ENCODE data around the gene TSPYL2. TPM values are rescaled to one million over a fixed set of nuclear protein-coding genes. Genes with fewer than 3 reads are reported as not detected.
A peak's percentile ranks its signal among the peaks of the same experiment; 100 is the strongest.

TSPYL2 gene
- total RNA-seq, 1 donor from 2014 or later = 40.3 TPM

- no peak overlapping the region for H3K4me3 Mint-ChIP-seq
- peaks cover 34% of the 10 kb centered on the region for H3K36me3 Mint-ChIP-seq (ENCODE audit: low read depth)
- H3K27ac Mint-ChIP-seq = peak overlapping the region; percentile 82
- intact Hi-C loops (cut with micrococcal nuclease) = loop anchor here (10.0 kb wide), 1 partner anchor 957 kb away; the partner anchor contains the start of gene PHF8
- H3K9me3 Mint-ChIP-seq = no peaks in the 10 kb centered on the region
- DNase-seq = peak; percentile 53
- H3K27me3 Mint-ChIP-seq = no peaks in the 10 kb centered on the region
- H3K4me1 Mint-ChIP-seq = peaks cover 37% of the 10 kb centered on the region
Observed at GRCh38 chrX:53087388-53087831, 5.2 kb downstream of the TSPYL2 start.

- Mint-ChIP-seq H3K27me3 (no peaks in the 10 kb centered on the region), H3K4me1 (peaks cover 32% of the 10 kb centered on the region), H3K27ac (peak overlapping the region; percentile 82), H3K9me3 (no peaks in the 10 kb centered on the region), H3K36me3 (ENCODE audit: low read depth) (peaks cover 31% of the 10 kb centered on the region), H3K4me3 (peak overlapping the region; percentile 87)
- intact Hi-C loops (cut with micrococcal nuclease) = loop anchor here (10.0 kb wide), 1 partner anchor 956 kb away; the partner anchor contains the start of gene PHF8
- DNase-seq = peak; percentile 89
Observed at GRCh38 chrX:53088136-53088974, 6.2 kb downstream of the TSPYL2 start.

- Mint-ChIP-seq H3K27ac (no peak overlapping the region), H3K36me3 (ENCODE audit: low read depth) (peaks cover 24% of the 10 kb centered on the region), H3K4me1 (peaks cover 27% of the 10 kb centered on the region), H3K27me3 (no peaks in the 10 kb centered on the region), H3K4me3 (peak overlapping the region; percentile 87), H3K9me3 (no peaks in the 10 kb centered on the region)
- intact Hi-C loops (cut with micrococcal nuclease) = loop anchor here (1.0 to 10.0 kb wide), 2 partner anchors 18 to 955 kb away; partner anchors contain the start of gene PHF8
- DNase-seq = peak; percentile 76
Observed at GRCh38 chrX:53089224-53089842, 7.2 kb downstream of the TSPYL2 start.

- Mint-ChIP-seq H3K27me3 (no peaks in the 10 kb centered on the region), H3K4me3 (no peak overlapping the region), H3K36me3 (ENCODE audit: low read depth) (peaks cover 19% of the 10 kb centered on the region), H3K27ac (no peak overlapping the region), H3K9me3 (no peaks in the 10 kb centered on the region), H3K4me1 (peaks cover 30% of the 10 kb centered on the region)
- no peak for DNase-seq
- intact Hi-C loops (cut with micrococcal nuclease) = loop anchor here (1.0 to 10.0 kb wide), 3 partner anchors 19 to 955 kb away; partner anchors contain the start of genes HSD17B10 and PHF8
Observed at GRCh38 chrX:53089925-53090324, 7.8 kb downstream of the TSPYL2 start.

GRCh38 chrX:53091354-53091753 is 9.2 kb downstream of the TSPYL2 start:
- no peak for DNase-seq
- Mint-ChIP-seq H3K27ac (no peak overlapping the region), H3K36me3 (ENCODE audit: low read depth) (peaks cover 9% of the 10 kb centered on the region), H3K4me1 (peaks cover 28% of the 10 kb centered on the region), H3K27me3 (no peaks in the 10 kb centered on the region), H3K9me3 (no peaks in the 10 kb centered on the region), H3K4me3 (no peak overlapping the region)
- intact Hi-C loops (cut with micrococcal nuclease) = loop anchor here (10.0 kb wide), 1 partner anchor 343 kb away; the partner anchor contains the start of gene HSD17B10

GRCh38 chrX:53093177-53093655 is 11.0 kb downstream of the TSPYL2 start:
- Mint-ChIP-seq H3K27me3 (no peaks in the 10 kb centered on the region), H3K4me3 (peak overlapping the region; percentile 88), H3K27ac (peak overlapping the region; percentile 92), H3K36me3 (ENCODE audit: low read depth) (peaks cover 1% of the 10 kb centered on the region), H3K9me3 (no peaks in the 10 kb centered on the region), H3K4me1 (peaks cover 19% of the 10 kb centered on the region)
- DNase-seq = peak; percentile 92
- intact Hi-C loops (cut with micrococcal nuclease) = loop anchor here (1.0 to 10.0 kb wide), 3 partner anchors 11 to 342 kb away; partner anchors contain the start of genes HSD17B10 and TSPYL2

- peak; percentile 94 for DNase-seq
- no peaks in the 10 kb centered on the region for H3K9me3 Mint-ChIP-seq
- H3K27ac Mint-ChIP-seq = peak within 1 kb of the TSS; percentile 92
- peaks cover 13% of the 10 kb centered on the region for H3K4me1 Mint-ChIP-seq
- intact Hi-C loops (cut with micrococcal nuclease) = loop anchor here (1.0 to 10.0 kb wide), 3 partner anchors 12 to 341 kb away; partner anchors contain the start of genes HSD17B10 and TSPYL2
- H3K36me3 Mint-ChIP-seq (ENCODE audit: low read depth) = peaks cover 1% of the 10 kb centered on the region
- peak within 1 kb of the TSS; percentile 88 for H3K4me3 Mint-ChIP-seq
- H3K27me3 Mint-ChIP-seq = no peaks in the 10 kb centered on the region
Observed at GRCh38 chrX:53093748-53094581, 11.8 kb downstream of the TSPYL2 start, which contains the start of gene KANTR. Gene KANTR, plus strand, starts transcription at chrX:53094142. Its CDS starts 30,131 bp downstream, at chrX:53124273.

GRCh38 chrX:53094582-53094905 is 12.4 kb downstream of the TSPYL2 start:
- H3K4me3 Mint-ChIP-seq = peak overlapping the region; percentile 88
- peak overlapping the region; percentile 92 for H3K27ac Mint-ChIP-seq
- peaks cover 4% of the 10 kb centered on the region for H3K36me3 Mint-ChIP-seq (ENCODE audit: low read depth)
- intact Hi-C loops (cut with micrococcal nuclease) = loop anchor here (10.0 kb wide), 1 partner anchor 340 kb away; the partner anchor contains the start of gene HSD17B10
- no peak for DNase-seq
- no peaks in the 10 kb centered on the region for H3K9me3 Mint-ChIP-seq
- no peaks in the 10 kb centered on the region for H3K27me3 Mint-ChIP-seq
- peaks cover 11% of the 10 kb centered on the region for H3K4me1 Mint-ChIP-seq

- peaks cover 11% of the 10 kb centered on the region for H3K4me1 Mint-ChIP-seq
- no peaks in the 10 kb centered on the region for H3K27me3 Mint-ChIP-seq
- H3K27ac Mint-ChIP-seq = no peak overlapping the region
- peaks cover 5% of the 10 kb centered on the region for H3K36me3 Mint-ChIP-seq (ENCODE audit: low read depth)
- H3K4me3 Mint-ChIP-seq = peak overlapping the region; percentile 29
- no peaks in the 10 kb centered on the region for H3K9me3 Mint-ChIP-seq
- intact Hi-C loops (cut with micrococcal nuclease) = loop anchor here (10.0 kb wide), 1 partner anchor 339 kb away; the partner anchor contains the start of gene HSD17B10
- no peak for DNase-seq
Observed at GRCh38 chrX:53095796-53096195, 13.6 kb downstream of the TSPYL2 start.

GRCh38 chrX:53114864-53115549 is 32.8 kb downstream of the TSPYL2 start:
- Mint-ChIP-seq H3K36me3 (ENCODE audit: low read depth) (peaks cover 3% of the 10 kb centered on the region), H3K27ac (no peak overlapping the region), H3K4me1 (peaks cover 5% of the 10 kb centered on the region), H3K4me3 (no peak overlapping the region), H3K27me3 (no peaks in the 10 kb centered on the region), H3K9me3 (no peaks in the 10 kb centered on the region)
- intact Hi-C loops (cut with micrococcal nuclease) = no loop called here
- DNase-seq = no peak

- no peak overlapping the region for H3K27ac Mint-ChIP-seq
- peaks cover 5% of the 10 kb centered on the region for H3K4me1 Mint-ChIP-seq
- H3K36me3 Mint-ChIP-seq (ENCODE audit: low read depth) = peaks cover 1% of the 10 kb centered on the region
- H3K9me3 Mint-ChIP-seq = no peaks in the 10 kb centered on the region
- no peaks in the 10 kb centered on the region for H3K27me3 Mint-ChIP-seq
- intact Hi-C loops (cut with micrococcal nuclease) = no loop called here
- no peak overlapping the region for H3K4me3 Mint-ChIP-seq
- DNase-seq = no peak
Observed at GRCh38 chrX:53115550-53115874, 33.3 kb downstream of the TSPYL2 start.

GRCh38 chrX:53116101-53116500 is 33.9 kb downstream of the TSPYL2 start:
- H3K36me3 Mint-ChIP-seq (ENCODE audit: low read depth) = peaks cover 1% of the 10 kb centered on the region
- H3K27me3 Mint-ChIP-seq = no peaks in the 10 kb centered on the region
- H3K4me3 Mint-ChIP-seq = no peak overlapping the region
- H3K9me3 Mint-ChIP-seq = no peaks in the 10 kb centered on the region
- peak overlapping the region; percentile 18 for H3K27ac Mint-ChIP-seq
- peaks cover 5% of the 10 kb centered on the region for H3K4me1 Mint-ChIP-seq
- no peak for DNase-seq
- intact Hi-C loops (cut with micrococcal nuclease) = no loop called here
